ENCODE data around the gene MSH2. TPM values are rescaled to one million over a fixed set of nuclear protein-coding genes. Genes with fewer than 3 reads are reported as not detected.
"Not testable (repeated sequence)": the region's sequence is repeated elsewhere in the genome, so short reads cannot be mapped to it uniquely, and the experiment has no call there.

The MSH2 gene
- total and polyA plus RNA-seq, 10 donors, result 7.1 to 19.4 (median 15.5) TPM

GRCh38 chr2:47438106-47438505 is 35.1 kb downstream of the MSH2 start:
- WGBS, 5 donors, result 72 to 91% (median 85%) methylated on average over 3 of the region's 3 CpGs
- peaks cover 0 to 14% (median 2%) of the 10 kb centered on the region in 6 donors for H3K36me3 ChIP-seq
- H3K27ac ChIP-seq, result no peak overlapping the region
- H3K9me3 ChIP-seq, result no peaks in the 10 kb centered on the region
- intact Hi-C loops (cut with DNase I; ENCODE audit: low total_unique reads), result loop anchor here (5.0 kb wide), 2 partner anchors 329 to 669 kb away; no protein-coding TSS in a partner anchor
- no peaks in the 10 kb centered on the region for H3K4me1 ChIP-seq
- H3K4me3 ChIP-seq, result no peak overlapping the region
- TF ChIP-seq POLR2A (IDR thresholded peaks at IDR 0.05) (no peak), POLR2AphosphoS5 (IDR thresholded peaks at IDR 0.05) (no peak), CTCF (IDR thresholded peaks at IDR 0.05 in 8 of 11, conservative IDR thresholded peaks at IDR 0.05 in 3 of 11) (no peak)
- DNase-seq, result no peak
- no peaks in the 10 kb centered on the region for H3K27me3 ChIP-seq (replicated peaks in 1 of 7)

- intact Hi-C loops (cut with DNase I; ENCODE audit: low total_unique reads), result loop anchor here (5.0 kb wide), 2 partner anchors 329 to 669 kb away; no protein-coding TSS in a partner anchor
- TF ChIP-seq POLR2AphosphoS5 (IDR thresholded peaks at IDR 0.05), result no peak
- no peak for TF ChIP-seq CTCF (IDR thresholded peaks at IDR 0.05 in 8 of 11, conservative IDR thresholded peaks at IDR 0.05 in 3 of 11)
- no peak for TF ChIP-seq POLR2A (IDR thresholded peaks at IDR 0.05)
- Histone ChIP-seq H3K36me3 (peaks cover 0 to 14% (median 4%) of the 10 kb centered on the region in 6 donors), H3K4me3 (no peak overlapping the region), H3K27me3 (replicated peaks in 1 of 7) (no peaks in the 10 kb centered on the region), H3K4me1 (no peaks in the 10 kb centered on the region), H3K27ac (no peak overlapping the region), H3K9me3 (no peaks in the 10 kb centered on the region)
- DNase-seq, result no peak
- WGBS, 5 donors, result 92 to 98% (median 96%) methylated on average over 2 of the region's 2 CpGs
These were observed 35.8 kb downstream of the MSH2 start for GRCh38 chr2:47438783-47439182.

- Histone ChIP-seq H3K4me3 (no peak overlapping the region), H3K4me1 (no peaks in the 10 kb centered on the region), H3K27ac (no peak overlapping the region), H3K27me3 (replicated peaks in 1 of 7) (no peaks in the 10 kb centered on the region), H3K36me3 (peaks cover 0 to 73% (median 8%) of the 10 kb centered on the region in 6 donors), H3K9me3 (peaks cover 0 to 7% (median 0%) of the 10 kb centered on the region in 8 donors)
- no peak for DNase-seq
- intact Hi-C loops (cut with DNase I; ENCODE audit: low total_unique reads), result no loop called here
- TF ChIP-seq CTCF (IDR thresholded peaks at IDR 0.05 in 8 of 11, conservative IDR thresholded peaks at IDR 0.05 in 3 of 11) (no peak), POLR2AphosphoS5 (IDR thresholded peaks at IDR 0.05) (no peak), POLR2A (IDR thresholded peaks at IDR 0.05) (no peak)
These were observed 48.8 kb downstream of the MSH2 start for GRCh38 chr2:47451790-47452189.

- no peak for TF ChIP-seq POLR2A (IDR thresholded peaks at IDR 0.05)
- TF ChIP-seq POLR2AphosphoS5 (IDR thresholded peaks at IDR 0.05), result no peak
- TF ChIP-seq CTCF (IDR thresholded peaks at IDR 0.05 in 8 of 11, conservative IDR thresholded peaks at IDR 0.05 in 3 of 11), result no peak
- 85 to 97% (median 89%) methylated on average over 2 of the region's 2 CpGs for WGBS, 5 donors
- intact Hi-C loops (cut with DNase I; ENCODE audit: low total_unique reads), result no loop called here
- peaks cover 0 to 7% (median 0%) of the 10 kb centered on the region in 6 donors for H3K4me1 ChIP-seq
- H3K4me3 ChIP-seq, result no peak overlapping the region
- H3K27ac ChIP-seq, result no peak overlapping the region
- H3K9me3 ChIP-seq, result peaks cover 0 to 7% (median 0%) of the 10 kb centered on the region in 8 donors
- peaks cover 0 to 64% (median 4%) of the 10 kb centered on the region in 6 donors for H3K36me3 ChIP-seq
- DNase-seq, result no peak
- no peaks in the 10 kb centered on the region for H3K27me3 ChIP-seq (replicated peaks in 1 of 7)
These were observed 49.8 kb downstream of the MSH2 start for GRCh38 chr2:47452761-47453160.

GRCh38 chr2:47454818-47455217 is 51.9 kb downstream of the MSH2 start:
- intact Hi-C loops (cut with DNase I; ENCODE audit: low total_unique reads), result not testable (repeated sequence)
- 95 to 98% (median 97%) methylated on average over 5 of the region's 5 CpGs for WGBS, 5 donors
- H3K36me3 ChIP-seq, result peaks cover 0 to 46% (median 4%) of the 10 kb centered on the region in 6 donors

More at GRCh38 chr2:47454818-47455217, 51.9 kb downstream of the MSH2 start:
- H3K27ac ChIP-seq; H3K9me3 ChIP-seq; H3K4me3 ChIP-seq; H3K27me3 ChIP-seq (replicated peaks in 1 of 7); DNase-seq: not testable (repeated sequence)
- peaks cover 0 to 15% (median 0%) of the 10 kb centered on the region in 6 donors for H3K4me1 ChIP-seq

Data from spleen (tissue), 11 donors.